Fibroblast of skin of left quadriceps (primary cell): ENCODE measurements around the gene DOCK4.

ENCODE experiments used
- DNase-seq, 2 experiments: peaks; one replicate each; pipeline ENCODE4 v3.0.0-alpha.2; 2013; ENCODE audit warnings: low read depth in 2 of 2

Gene DOCK4

DNA sequence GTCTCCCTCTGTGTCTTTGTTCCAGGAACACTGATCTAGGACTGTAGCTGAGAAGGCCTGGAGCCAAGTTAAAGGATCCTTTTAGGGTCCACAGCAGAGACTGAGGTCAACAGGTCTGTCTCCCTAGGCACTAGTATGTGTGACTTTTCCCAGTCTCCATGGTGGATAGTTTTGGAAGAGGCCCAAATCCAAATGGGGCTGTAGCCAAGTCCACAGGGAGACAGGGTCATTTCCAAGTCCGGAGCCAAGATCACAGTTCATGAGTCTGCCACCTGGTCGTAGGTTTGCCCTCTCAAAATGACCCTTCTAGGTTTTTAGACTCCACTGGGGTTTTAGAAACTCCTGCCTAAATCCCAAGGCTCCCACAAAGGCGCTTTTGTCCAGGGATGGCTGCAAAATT, 17.1 kb upstream of the DOCK4 start:
- DNase-seq = no peak

DNA sequence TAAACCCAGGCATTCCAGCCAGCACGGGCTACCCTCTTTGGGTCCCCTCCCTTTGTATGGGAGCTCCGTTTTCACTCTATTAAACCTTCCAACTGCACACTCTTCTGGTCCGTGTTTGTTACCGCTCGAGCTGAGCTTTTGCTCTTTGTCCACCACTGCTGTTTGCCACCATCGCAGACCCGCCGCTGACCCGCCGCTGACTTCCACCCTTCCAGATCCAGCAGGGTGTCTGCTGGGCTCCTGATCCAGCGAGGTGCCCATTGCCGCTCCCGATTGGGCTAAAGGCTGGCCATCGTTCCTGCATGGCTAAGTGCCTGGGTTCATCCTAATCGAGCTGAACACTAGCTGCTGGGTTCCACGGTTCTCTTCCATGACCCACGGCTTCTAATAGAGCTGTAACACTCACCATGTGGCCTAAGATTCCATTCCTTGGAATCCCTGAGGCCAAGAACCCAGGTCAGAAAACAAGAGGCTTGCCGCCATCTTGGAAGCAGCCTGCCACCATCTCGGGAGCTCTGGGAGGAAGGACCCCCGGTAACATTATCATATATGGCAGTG, 14.8 kb upstream of the DOCK4 start:
- DNase-seq = no peak

DNA sequence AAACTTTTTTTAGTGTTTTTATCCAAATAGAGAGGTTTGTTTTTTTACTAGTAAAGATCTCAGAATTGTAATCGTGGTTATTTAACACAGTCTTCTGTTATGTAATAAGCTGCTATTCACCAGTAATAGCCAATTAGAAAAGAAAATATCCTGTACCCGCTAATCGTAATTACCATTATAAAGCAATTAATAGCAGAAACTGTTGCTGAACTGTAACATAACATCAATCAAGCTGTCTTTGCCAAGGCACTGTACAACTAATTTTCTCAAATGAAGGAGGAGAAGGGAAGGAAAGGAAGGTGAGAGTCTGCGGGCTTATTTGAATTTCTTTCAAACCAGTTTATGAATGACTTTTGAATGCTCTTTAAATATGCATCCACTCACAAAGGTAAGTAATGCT, 9.6 kb upstream of the DOCK4 start:
- DNase-seq = no peak

DNA sequence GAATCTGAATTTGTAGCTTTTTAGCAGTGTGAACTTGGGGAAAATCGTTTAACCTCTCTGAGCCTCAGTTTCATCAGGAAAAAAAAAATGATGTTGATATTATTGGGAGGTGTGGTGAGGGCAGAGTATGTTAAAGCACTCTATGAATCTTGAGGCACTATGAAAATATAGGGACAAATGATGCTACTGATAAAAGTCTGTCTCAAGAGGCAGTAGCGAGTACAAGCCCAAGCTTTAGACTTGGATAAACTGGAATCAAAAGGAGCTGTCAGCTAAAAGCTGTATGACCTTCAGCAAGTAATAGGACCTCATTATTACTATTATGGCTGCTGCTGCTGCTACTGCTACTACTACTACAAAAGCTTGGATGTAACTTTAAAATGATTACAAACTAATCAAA, 8.7 kb upstream of the DOCK4 start:
- no peak for DNase-seq

DNA sequence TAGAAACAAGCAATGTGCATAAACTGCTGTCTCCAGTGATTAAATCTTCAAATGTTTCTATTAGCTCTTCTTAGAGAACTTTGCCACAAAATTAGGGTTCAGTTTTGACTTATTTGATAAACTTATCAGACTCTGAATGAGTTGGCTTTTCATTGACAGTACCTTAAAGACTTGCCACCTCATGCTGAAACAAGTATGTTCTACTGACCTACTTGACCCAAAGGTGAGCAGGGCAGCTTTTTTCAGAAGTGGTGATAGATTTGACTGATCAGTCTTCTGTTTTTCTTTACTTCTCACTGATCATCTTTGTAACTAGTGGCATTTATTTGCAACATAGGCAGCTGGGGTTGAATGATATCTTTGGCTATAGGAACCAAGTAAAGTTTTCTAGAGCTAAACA, 8.1 kb upstream of the DOCK4 start:
- DNase-seq = no peak

DNA sequence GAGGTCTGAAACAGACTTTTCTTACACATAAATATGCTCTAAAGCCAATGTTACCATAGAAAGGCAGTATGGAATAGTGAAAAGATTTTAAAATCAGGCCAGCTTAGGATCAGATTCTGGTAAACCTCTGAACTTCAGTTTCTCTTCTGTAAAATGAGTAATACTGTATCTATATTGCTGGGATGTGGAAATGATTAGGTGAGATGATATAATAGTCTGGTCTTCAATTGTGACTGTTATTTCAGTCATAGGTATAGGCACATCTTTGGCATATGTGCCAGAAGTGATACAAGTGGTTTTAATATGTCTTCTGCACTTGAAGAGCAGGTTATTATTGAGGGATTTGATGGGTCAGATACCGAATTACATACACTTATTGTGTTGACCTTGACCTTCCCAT, 7.5 kb upstream of the DOCK4 start:
- DNase-seq = no peak

DNA sequence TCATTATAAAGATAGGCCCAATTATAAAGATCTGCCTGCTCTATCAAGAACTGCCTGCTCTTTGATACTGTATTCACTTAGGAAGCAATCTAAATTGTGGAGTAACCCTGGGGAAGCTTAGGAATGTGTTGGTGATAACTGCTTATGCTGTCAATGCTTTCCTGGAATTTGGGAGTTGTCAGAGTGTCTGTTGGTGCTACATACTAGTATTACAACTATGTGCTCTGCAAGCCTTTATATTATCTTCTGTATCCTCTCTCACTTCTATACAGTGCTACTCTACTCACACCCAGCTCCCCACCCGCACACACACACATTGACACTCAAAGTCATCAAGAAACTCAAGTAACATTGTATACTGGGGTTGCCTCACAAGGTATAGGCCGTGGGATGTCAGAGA, 6.4 kb upstream of the DOCK4 start:
- no peak for DNase-seq

DNA sequence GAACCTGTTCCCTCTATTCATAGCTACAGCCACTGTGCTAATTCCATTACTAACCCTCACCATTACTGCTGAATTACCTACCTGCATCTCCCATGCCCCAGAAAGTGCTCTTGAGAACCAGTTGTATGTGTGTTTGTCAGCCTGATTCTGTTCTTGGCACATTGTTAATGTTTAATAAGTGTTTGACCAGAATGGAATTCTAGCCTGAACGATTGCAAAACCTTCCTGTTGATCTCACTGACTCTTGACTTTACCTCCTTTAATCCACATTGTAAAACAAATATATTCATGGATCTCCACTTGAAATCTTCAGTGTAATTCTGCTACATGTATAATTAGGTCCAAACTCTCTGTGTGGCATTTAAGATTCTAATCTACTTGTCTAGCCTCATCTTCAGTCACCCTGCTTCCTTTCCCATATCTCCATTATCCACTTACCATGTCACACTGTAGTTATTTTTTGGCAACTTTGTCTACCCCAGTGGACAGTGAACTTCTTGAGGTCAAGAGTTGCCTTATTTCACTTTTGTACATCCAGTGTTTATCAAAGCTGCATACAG, 5.2 kb upstream of the DOCK4 start:
- DNase-seq = no peak

DNA sequence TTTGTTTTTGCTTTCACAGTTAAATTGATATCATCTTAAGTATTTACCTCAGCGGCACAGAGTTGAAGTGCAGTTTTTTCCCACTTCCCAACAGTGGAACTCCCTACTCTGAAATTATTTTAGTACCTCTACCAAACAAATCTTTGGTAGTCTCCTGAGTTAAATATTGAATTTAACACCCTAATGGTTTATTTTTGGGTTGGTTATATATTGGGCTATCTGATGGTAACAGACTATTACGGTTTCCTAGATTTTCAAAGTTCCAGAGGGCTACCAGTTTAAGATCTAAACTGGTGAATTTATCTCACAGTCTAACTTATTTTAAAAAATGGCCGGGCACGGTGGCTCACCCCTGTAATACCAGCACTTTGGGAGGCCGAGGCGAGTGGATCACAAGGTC, 1.6 kb upstream of the DOCK4 start:
- DNase-seq = no peak

DNA sequence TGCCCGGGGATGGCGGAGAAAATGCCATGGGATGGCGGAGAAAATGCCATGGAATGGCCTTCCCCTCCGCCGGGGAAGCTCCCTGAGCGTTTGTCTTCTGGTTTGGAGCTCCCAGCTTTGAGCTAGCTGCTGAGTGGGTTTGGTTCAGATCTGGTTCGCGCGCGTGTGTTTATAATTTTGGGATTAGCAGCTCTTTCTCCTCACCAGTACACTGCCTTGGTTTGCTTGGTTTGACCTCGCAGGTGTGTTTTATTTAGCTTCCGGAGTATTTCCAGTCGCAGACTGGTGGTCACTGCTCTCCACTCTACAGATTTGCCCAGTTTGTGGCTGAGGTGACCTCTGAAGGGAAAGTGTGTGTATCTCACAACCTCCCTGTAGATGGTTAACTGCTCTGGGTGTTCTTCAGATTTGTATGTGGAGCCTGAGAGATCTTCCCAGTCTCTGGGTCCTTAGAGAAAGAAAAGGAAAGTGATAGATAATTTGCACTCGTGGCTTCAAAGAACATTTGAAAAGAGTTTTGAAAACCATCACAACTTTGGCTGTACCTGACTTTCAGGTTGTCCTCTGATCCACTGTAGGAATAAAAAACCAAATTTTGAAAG, 893 bp upstream of the DOCK4 start:
- DNase-seq = no peak

DNA sequence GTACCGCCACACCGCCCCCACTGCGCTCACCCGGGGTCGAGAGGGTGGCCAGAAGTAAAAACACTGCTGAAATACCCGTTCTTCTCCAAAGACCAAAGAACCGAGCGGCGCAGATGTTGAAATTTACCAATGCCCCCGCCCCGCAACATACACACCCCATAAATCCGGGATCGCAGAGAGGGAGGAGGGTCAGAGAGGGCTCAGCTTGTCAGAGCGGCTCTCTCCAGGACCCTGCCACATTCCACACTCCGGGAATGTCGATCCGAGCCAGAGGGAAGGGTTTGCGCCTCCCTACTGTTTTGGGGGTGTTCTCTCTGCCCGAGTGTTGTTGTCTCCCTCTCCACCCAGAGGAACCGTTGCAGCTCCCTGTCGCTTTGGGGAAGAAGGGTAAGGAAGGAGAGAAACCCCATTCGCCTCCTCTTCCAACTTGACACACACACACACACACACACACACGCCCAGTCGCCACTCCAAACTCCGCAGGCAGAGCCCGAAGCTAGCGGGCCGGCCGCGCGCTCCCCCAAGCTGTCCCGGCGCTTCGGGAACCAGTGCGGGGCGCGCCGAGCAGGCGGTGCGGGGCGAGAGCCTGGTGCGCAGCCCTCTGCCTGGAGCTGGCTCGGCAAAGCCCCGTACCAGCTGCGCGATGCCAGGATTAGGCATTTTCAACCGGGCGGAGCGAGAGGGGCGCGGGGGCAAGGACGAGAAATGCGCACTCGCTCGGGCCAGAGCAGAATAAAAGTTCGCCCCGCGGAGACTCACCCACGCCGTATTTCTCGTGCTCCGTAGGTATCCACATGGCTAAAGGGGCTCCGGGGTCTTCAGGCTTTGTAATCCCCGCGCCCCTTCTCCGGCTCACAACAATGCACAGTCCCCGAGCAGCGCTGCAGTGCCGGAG, 609 bp downstream of the DOCK4 start:
- peak; percentile 37 to 47 for DNase-seq

DNA sequence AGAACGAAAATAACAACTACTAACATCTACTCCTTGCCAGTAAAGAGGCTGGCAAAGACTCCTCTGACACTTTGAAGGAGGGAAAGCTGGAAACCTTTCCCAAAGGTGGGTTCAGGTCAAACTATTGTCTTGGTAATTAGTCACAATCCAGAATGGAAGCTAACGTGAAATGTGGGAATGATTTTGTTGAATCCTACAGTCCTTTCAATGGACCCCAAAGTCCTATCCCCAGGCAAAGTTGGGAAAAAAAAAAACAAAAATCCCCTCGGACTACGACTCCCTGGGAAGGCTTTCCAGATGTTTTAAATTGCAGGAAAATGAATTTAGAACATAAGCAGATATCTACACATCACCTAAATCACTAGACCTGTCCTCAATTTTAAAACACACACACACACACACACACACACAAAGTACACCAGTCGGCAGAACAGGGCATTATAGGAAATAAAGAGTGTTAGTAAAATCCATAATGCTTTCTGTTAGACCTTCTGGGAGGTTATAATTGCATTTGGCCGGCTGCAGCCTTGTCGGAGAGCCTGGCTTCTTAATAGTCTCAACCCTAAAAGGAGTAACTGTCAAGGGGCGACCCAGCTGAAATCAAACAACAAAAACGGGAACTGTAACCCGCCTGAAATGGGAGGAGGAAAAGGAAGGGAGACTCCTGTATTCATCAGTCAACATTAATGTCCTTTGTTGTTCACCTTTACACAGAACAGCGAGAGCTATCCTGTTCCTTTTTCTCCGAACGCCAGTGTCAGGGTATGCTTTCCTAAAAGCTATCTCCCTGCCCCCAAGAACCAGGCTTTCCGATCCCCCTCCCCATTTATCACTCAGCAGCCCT, 1.5 kb downstream of the DOCK4 start:
- DNase-seq = no peak

DNA sequence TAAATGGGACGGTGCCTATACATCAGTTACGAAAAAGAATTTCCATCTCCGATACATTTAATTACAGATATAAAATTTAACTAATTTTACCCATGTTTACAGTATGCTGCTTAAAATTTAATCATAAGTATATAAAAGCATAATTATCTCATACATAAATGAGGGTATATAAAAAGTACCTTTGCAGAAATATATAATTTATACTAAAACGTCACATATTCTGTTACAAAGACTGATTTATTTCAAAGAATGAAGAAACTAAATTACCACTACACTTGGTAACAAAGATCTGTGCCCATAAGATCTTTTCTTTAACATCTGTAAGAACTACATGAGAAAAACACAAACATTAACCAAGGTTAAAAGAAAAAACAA, 2.8 kb downstream of the DOCK4 start:
- DNase-seq = no peak

DNA sequence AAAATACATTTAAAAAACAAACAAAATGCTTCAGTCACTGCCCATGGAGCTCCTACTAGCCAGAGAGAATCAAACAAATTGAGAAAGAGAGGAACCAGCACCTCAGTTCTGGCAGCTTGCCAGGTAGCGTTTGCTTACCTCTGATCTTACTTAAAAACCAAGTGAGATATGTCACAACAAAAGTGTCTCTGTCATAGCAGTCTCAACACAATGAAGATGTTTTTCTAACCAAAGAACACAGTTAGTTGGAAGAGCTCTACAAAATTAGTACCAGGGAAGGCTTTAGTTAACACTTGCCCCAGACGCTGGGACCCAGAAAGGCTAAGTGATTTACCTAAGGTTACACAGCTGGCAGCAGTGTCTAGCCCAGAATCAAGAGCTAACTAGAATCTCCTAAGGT, 3.4 kb downstream of the DOCK4 start:
- no peak for DNase-seq

DNA sequence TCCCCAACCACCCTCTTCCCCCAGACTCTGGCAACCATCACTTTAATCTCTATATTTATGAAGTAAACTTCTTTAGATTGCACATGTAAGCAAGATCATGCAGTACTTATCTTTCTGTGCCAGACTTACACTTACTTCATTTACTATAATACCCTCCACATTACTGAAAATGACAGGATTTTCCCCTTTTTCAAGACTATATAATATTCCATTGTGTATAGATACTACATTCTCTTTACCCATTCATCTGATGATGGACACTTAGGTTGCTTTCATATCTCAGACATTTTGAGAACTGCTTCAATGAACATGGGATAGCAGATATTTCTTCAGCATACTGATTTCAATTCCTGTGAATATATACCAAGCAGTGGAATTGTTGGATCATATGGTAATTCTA, 4.4 kb downstream of the DOCK4 start:
- DNase-seq = no peak

DNA sequence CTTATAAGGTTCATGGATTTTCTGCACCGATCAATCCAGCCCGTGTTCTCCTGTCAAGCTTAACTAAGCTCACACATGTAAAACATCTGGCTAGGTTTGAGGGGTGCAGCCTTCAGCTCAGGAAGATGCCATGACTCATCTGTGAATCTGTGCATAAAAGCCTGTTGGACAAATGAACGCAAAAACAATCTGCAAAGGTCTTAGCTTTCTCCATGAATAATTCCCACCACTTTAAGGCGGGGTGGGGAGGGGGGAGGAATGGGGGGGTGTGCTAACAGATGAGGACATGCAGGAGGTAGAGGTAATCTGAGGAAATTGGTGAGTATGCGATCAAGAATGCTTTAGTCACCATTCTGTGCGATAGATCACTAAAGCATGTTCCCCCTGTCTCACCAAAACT, 4.8 kb downstream of the DOCK4 start:
- peak; percentile 82 to 83 for DNase-seq

DNA sequence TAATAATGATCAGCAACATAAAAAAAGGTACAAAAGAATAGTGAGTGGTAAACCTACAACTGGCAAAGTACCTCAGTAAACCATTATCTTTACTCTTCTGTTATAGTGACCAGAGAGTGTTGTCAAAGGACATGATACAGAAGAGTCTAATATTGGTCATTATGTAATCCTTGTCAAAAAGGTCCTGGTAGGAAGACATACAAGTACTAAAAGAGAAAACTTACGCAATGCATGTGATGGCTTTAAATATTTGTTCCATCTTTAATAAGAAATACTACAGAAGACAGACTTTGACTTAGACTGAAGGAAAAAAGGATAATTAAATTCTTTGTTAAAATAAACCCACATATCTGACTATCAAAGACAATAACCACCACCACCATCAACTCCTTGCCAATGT, 6.5 kb downstream of the DOCK4 start:
- DNase-seq = no peak

DNA sequence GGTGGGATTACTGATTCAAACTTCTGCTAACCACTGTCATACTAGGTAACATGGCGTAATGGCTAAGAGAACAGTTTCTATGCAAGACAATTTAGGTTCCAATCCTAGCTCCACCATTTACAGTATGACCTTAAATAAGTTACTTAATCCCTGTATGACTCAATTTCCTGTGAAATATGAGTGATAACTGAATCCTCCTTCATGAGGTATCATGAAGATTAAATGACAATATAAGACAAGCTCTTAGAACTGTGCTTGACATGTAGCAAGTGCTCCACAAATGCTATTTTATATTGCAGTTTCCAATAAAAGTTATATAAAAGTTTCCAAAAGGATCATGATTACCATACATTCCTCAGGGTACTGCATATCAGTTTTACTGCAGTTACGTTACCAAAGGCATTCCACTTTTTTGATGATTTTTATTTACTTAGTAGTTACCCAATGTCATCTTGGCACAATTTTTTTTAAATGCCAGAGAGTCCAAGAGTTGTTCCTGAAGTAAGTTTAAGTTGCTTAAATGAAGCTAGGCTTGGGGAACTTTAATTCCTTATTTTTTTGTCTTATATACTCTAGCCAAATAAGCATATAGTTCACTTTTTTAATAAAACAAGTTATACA, 7.1 kb downstream of the DOCK4 start:
- DNase-seq = no peak

DNA sequence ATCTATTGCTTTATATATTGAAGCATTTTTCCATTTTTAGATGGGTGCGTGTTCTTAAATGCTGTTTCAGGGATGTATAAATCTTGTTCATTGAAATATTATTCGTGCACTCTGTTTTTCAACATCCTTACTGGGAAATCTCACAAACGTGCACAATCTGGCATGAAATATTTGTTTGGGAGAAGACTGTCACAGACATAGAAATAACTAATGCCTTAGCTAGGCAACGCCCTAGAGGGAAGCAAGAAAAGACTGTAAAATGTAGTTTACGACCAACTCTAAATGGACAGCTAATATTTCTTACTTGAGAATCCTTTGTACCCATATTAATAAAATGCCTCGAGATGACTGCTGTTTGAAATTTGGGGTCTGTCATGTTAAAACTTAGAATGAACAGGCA, 8.9 kb downstream of the DOCK4 start:
- DNase-seq = no peak

DNA sequence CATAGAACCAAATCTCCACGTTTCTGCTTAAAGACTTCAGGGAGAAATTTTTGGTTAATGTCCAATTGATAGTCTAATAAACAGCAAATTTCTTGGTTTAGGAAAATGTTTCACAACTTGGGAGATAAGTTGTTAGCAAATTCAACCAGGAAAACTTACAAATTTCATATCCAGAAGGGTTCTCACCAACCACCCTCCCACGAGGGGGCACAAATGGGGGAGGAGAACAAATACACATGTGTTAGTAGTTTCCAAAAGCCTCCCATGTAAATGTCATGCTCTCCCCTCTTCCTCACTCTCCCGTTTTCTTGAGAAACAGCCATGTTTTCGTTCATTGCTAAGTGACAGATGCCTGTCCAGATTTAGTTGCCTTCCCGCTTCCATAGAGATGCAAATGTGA, 10.5 kb downstream of the DOCK4 start:
- no peak for DNase-seq

DNA sequence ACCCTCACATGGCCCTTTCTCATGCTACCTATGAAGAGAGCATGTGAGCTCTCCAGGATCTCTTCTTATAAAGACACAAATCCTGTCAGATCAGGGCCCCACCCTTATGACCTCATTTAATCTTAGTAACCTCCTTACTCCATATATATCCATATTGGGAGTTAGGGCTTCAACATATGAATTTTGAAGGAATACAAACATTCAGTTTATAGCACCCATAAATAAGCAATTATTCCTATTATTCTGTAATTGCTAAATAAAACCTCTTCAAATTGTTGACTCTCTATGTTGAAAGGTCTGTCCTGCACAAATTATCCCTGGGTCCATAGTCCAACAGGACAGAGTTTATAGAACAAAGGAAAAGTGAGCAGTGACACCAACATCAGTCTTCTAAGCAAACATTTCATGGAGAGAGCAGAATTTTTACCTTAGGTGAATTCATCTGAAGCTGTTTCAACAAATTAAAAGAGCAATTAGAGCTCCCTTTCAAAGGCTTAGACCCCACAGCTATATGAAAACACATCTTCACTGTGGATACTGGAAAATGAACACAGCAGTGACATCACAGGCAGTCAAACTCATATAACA, 12.2 kb downstream of the DOCK4 start:
- DNase-seq = no peak
